GM12878 (cell line): ENCODE data around the gene BCL2L13. TPM values are rescaled to one million over a fixed set of nuclear protein-coding genes. Genes with fewer than 3 reads are reported as not detected.

Experiments
- BCLAF1 ChIP-seq: fragments of 450-650 bp; IDR thresholded peaks from 2 replicates; pipeline ENCODE4 v1.6.1; 2017; ENCODE audit warnings: antibody characterized with exemption, mild to moderate bottlenecking, moderate library complexity
- BMI1 ChIP-seq: fragments of 450-650 bp; IDR thresholded peaks from 2 replicates; pipeline ENCODE4 v1.6.1; 2016; ENCODE audit warnings: mild to moderate bottlenecking, moderate library complexity, borderline replicate concordance
- BRCA1 ChIP-seq: IDR thresholded peaks from 2 replicates; pipeline ENCODE4 v1.6.1; 2011; ENCODE audit warnings: low read depth, low read length, improper control_type of control experiment
- CUX1 ChIP-seq: IDR thresholded peaks from 2 replicates; pipeline ENCODE4 v1.6.1; 2012; ENCODE audit warnings: improper control_type of control experiment, low read depth, low read length; ENCODE audit not compliant: insufficient replicate concordance
- FOXK2 ChIP-seq: fragments of 450-650 bp; IDR thresholded peaks from 2 replicates; pipeline ENCODE4 v1.6.1; 2017; ENCODE audit warnings: mild to moderate bottlenecking, moderate library complexity
- MEF2B ChIP-seq: fragments of 450-650 bp; IDR thresholded peaks from 2 replicates; pipeline ENCODE4 v1.6.1; 2018; ENCODE audit warnings: mild to moderate bottlenecking, moderate library complexity; ENCODE audit not compliant: partially characterized antibody, poor library complexity, severe bottlenecking
- MYC ChIP-seq: IDR thresholded peaks from 2 replicates; pipeline ENCODE4 v1.6.1; 2011; ENCODE audit warnings: mild to moderate bottlenecking, low read length, moderate library complexity, inconsistent platforms; ENCODE audit not compliant: insufficient read depth, insufficient replicate concordance, insufficient read length, severe bottlenecking
- PAX5 ChIP-seq: IDR thresholded peaks from 2 replicates; pipeline ENCODE4 v1.6.1; 2011; ENCODE audit warnings: low read depth, low read length, borderline replicate concordance
- PML ChIP-seq: IDR thresholded peaks from 2 replicates; pipeline ENCODE4 v1.6.1; 2012; ENCODE audit warnings: low read length, inconsistent platforms
- SPI1 ChIP-seq: IDR thresholded peaks from 2 replicates; pipeline ENCODE4 v1.6.1; 2011; ENCODE audit warnings: low read depth, mild to moderate bottlenecking, low read length, moderate library complexity, borderline replicate concordance; ENCODE audit not compliant: insufficient read depth
- SREBF1 ChIP-seq: IDR thresholded peaks from 2 replicates; pipeline ENCODE4 v1.6.1; 2012; ENCODE audit warnings: mild to moderate bottlenecking, low read length
- TBL1XR1 ChIP-seq: IDR thresholded peaks from 2 replicates; pipeline ENCODE4 v1.6.1; 2012; ENCODE audit warnings: low read depth, low read length, improper control_type of control experiment
- ZNF217 ChIP-seq: fragments of 450-650 bp; IDR thresholded peaks from 2 replicates; pipeline ENCODE4 v1.6.1; 2017; ENCODE audit warnings: antibody characterized with exemption, mild to moderate bottlenecking
- polyA plus RNA-seq, 11 experiments: library from polyadenylated mRNA; depleted of rRNA in 4 of 11; unstranded in 6 of 11; stranded (reverse) in 5 of 11; fragments of >200 nt; fragmentation: Nextera tagmentation in 4 of 11; fragmentation: Illumina TruSeq in 1 of 11; extraction: Ambion mirVana in 4 of 11; extraction: Trizol in 1 of 11; gene quantifications; 1 replicate in 1 of 11; 2 replicates in 10 of 11; pipeline versions ENCODE4 v1.2.1 to v1.2.3, GENCODE V29; 2011 to 2016; ENCODE audit warnings: inconsistent platforms in 2 of 11, missing spikeins in 2 of 11, low read depth in 1 of 11
- total RNA-seq, 4 experiments: library from RNA; depleted of rRNA in 3 of 4; stranded (reverse); fragments of >200 nt in 3 of 4; fragmentation: Illumina TruSeq in 1 of 4; extraction: Trizol in 1 of 4; gene quantifications; 2 replicates each; pipeline versions ENCODE4 v1.2.1 to v1.2.3, GENCODE V29; 2013 to 2021
- TF ChIP-seq, protein P1 (sequence below): fragments of 450-650 bp; conservative IDR thresholded peaks from 2 replicates; pipeline ENCODE4 v1.6.1; 2017; ENCODE audit warnings: mild to moderate bottlenecking, moderate library complexity
- TF ChIP-seq, protein P2 (sequence below): IDR thresholded peaks from 2 replicates; pipeline ENCODE4 v1.6.1; 2011; ENCODE audit warnings: low read depth, low read length, improper control_type of control experiment, borderline replicate concordance

The BCL2L13 gene
- total and polyA plus RNA-seq, 10 of the 15 experiments (the other 5 are each of a cell fraction or from before 2014, with no cell fraction given), result 18.6 to 30.6 (median 28.2) TPM

- TF ChIP-seq, protein P1, sequence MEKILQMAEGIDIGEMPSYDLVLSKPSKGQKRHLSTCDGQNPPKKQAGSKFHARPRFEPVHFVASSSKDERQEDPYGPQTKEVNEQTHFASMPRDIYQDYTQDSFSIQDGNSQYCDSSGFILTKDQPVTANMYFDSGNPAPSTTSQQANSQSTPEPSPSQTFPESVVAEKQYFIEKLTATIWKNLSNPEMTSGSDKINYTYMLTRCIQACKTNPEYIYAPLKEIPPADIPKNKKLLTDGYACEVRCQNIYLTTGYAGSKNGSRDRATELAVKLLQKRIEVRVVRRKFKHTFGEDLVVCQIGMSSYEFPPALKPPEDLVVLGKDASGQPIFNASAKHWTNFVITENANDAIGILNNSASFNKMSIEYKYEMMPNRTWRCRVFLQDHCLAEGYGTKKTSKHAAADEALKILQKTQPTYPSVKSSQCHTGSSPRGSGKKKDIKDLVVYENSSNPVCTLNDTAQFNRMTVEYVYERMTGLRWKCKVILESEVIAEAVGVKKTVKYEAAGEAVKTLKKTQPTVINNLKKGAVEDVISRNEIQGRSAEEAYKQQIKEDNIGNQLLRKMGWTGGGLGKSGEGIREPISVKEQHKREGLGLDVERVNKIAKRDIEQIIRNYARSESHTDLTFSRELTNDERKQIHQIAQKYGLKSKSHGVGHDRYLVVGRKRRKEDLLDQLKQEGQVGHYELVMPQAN, result no peak
- TF ChIP-seq FOXK2 (no peak), TBL1XR1 (peak; percentile 38; the same call in 1 of the 2 replicates), BCLAF1 (no peak), CUX1 (no peak), SPI1 (peak; percentile 64; the same call in 1 of the 2 replicates), BRCA1 (no peak), ZNF217 (no peak; the same call in 1 of the 2 replicates), MYC (no peak), PML (peak; percentile 64), SREBF1 (no peak), BMI1 (no peak), MEF2B (peak; percentile 33), PAX5 (peak; percentile 21; the same call in 1 of the 2 replicates)
- TF ChIP-seq, protein P2, sequence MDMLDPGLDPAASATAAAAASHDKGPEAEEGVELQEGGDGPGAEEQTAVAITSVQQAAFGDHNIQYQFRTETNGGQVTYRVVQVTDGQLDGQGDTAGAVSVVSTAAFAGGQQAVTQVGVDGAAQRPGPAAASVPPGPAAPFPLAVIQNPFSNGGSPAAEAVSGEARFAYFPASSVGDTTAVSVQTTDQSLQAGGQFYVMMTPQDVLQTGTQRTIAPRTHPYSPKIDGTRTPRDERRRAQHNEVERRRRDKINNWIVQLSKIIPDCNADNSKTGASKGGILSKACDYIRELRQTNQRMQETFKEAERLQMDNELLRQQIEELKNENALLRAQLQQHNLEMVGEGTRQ, result no peak
Observed at GRCh38 chr22:17777005-17777716, 138.6 kb downstream of the BCL2L13 start (continued).
